Activated naive CD4-positive, alpha-beta T cell treated with anti-CD3 and anti-CD28 coated beads, Interleukin-2, amount 10 ng/mL, durations not matched to agents 7 days and 5 days (primary cell): Measurements from ENCODE around the gene MKNK1.

ENCODE experiments used
- CTCF ChIA-PET: fragments of 350-600 bp; sonication (Branson Sonifier 250); formaldehyde crosslinking; loops from one replicate; lab custom pipeline; 2021; ENCODE audit warnings: antibody characterized with exemption; lab: Charles Lee
- DNase-seq: peaks from one replicate; pipeline ENCODE4 v3.0.0-alpha.2; 2020
- H3K27ac Mint-ChIP-seq: one replicate; pipeline ENCODE4 v1.8.0; 2021; ENCODE audit warnings: mild to moderate bottlenecking, moderate library complexity, mixed read lengths
- H3K27me3 Mint-ChIP-seq: one replicate; pipeline ENCODE4 v1.8.0; 2021; ENCODE audit warnings: mild to moderate bottlenecking, mixed read lengths
- H3K36me3 Mint-ChIP-seq: one replicate; pipeline ENCODE4 v1.8.0; 2021; ENCODE audit warnings: mixed read lengths
- H3K4me1 Mint-ChIP-seq: one replicate; pipeline ENCODE4 v1.8.0; 2021; ENCODE audit warnings: mixed read lengths
- H3K4me3 Mint-ChIP-seq: one replicate; pipeline ENCODE4 v1.8.0; 2021; ENCODE audit warnings: mild to moderate bottlenecking, moderate library complexity, mixed read lengths
- H3K9me3 Mint-ChIP-seq: one replicate; pipeline ENCODE4 v1.8.0; 2021; ENCODE audit warnings: mixed read lengths

The MKNK1 gene

GRCh38 chr1:46637444-46638083, 33.5 kb upstream of the MKNK1 start:
- Mint-ChIP-seq H3K27me3 (no peaks in the 10 kb centered on the region), H3K36me3 (peaks cover 23% of the 10 kb centered on the region), H3K27ac (no peak overlapping the region), H3K9me3 (no peaks in the 10 kb centered on the region), H3K4me1 (no peaks in the 10 kb centered on the region), H3K4me3 (no peak overlapping the region)
- CTCF ChIA-PET, result no interaction called here
- no peak for DNase-seq

- H3K4me3 Mint-ChIP-seq, result no peak overlapping the region
- H3K27ac Mint-ChIP-seq, result no peak overlapping the region
- H3K4me1 Mint-ChIP-seq, result no peaks in the 10 kb centered on the region
- DNase-seq, result no peak
- CTCF ChIA-PET, result no interaction called here
- no peaks in the 10 kb centered on the region for H3K9me3 Mint-ChIP-seq
- H3K27me3 Mint-ChIP-seq, result no peaks in the 10 kb centered on the region
- peaks cover 17% of the 10 kb centered on the region for H3K36me3 Mint-ChIP-seq
These were observed 31.1 kb upstream of the MKNK1 start for GRCh38 chr1:46635205-46635604.

- Mint-ChIP-seq H3K36me3 (peaks cover 16% of the 10 kb centered on the region), H3K4me1 (no peaks in the 10 kb centered on the region), H3K4me3 (no peak overlapping the region), H3K27me3 (no peaks in the 10 kb centered on the region), H3K27ac (no peak overlapping the region), H3K9me3 (no peaks in the 10 kb centered on the region)
- no peak for DNase-seq
- CTCF ChIA-PET, result no interaction called here
These were observed 26.7 kb upstream of the MKNK1 start for GRCh38 chr1:46630719-46631118.

DNA sequence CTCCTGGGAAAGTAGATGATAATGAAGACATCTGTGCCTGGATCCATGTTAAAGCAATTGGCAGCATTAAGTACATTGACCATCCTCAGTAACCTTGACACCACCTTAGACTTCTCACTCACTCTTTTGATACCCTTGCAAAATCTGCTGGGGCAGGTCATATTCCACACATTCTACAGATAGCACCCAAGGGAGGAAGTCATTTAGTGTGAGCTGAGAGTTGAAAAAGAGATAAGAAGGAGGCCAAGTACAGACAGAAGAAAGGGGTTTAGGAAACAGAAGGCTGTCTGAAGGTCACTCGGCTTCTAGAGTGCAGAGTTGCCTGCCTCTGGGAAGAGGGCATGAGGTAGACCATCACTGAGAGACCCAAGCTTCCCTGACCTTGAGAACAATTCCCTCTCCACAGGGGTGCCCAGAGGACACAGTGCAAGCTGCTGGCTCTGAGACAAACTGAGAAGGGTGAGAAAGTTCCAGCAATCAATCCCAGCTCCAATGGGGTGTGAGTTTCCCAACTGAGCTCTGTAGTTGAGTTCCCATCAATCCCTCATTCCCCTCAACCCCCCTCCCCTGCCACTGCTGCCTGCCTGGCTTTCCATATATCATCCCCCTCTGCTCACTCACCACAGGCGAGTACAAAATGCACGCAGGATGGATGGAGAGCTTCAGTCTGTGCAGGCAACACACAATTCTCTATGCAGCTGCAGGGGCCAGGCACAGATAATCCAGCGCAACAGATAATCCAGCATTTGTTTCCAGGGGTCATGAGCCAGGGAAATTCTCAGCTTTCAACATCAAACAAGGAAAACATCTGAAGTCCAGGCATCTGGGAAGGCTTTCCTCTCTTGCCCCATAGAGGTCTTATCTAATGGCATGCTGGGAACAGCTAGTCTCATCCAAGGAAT, 19.9 kb upstream of the MKNK1 start:
- Mint-ChIP-seq H3K27me3 (peaks cover 16% of the 10 kb centered on the region), H3K4me1 (peaks cover 5% of the 10 kb centered on the region), H3K4me3 (no peak overlapping the region), H3K9me3 (no peaks in the 10 kb centered on the region), H3K27ac (no peak overlapping the region), H3K36me3 (no peaks in the 10 kb centered on the region)
- DNase-seq, result no peak
- CTCF ChIA-PET, result interaction anchor here (1.2 to 3.4 kb wide), 3 partner anchors 20 to 101 kb away, joined by 3 to 19 read pairs (median 3); partner anchors contain the start of gene MKNK1

- Mint-ChIP-seq H3K4me1 (peaks cover 9% of the 10 kb centered on the region), H3K4me3 (no peak overlapping the region), H3K9me3 (no peaks in the 10 kb centered on the region), H3K36me3 (no peaks in the 10 kb centered on the region), H3K27ac (no peak overlapping the region), H3K27me3 (peaks cover 25% of the 10 kb centered on the region)
- DNase-seq, result peak; percentile 37
- CTCF ChIA-PET, result interaction anchor here (0.7 to 3.4 kb wide), 7 partner anchors 13 to 105 kb away, joined by 3 to 19 read pairs (median 3); partner anchors contain the start of gene MKNK1
These were observed 18.3 kb upstream of the MKNK1 start for GRCh38 chr1:46622344-46622743.

GRCh38 chr1:46621930-46622329, 17.9 kb upstream of the MKNK1 start:
- Mint-ChIP-seq H3K27ac (no peak overlapping the region), H3K9me3 (no peaks in the 10 kb centered on the region), H3K4me1 (peaks cover 14% of the 10 kb centered on the region), H3K4me3 (no peak overlapping the region), H3K27me3 (peaks cover 29% of the 10 kb centered on the region), H3K36me3 (no peaks in the 10 kb centered on the region)
- DNase-seq, result no peak
- CTCF ChIA-PET, result interaction anchor here (1.2 to 3.4 kb wide), 5 partner anchors 14 to 106 kb away, joined by 3 to 19 read pairs (median 4); partner anchors contain the start of gene MKNK1

DNA sequence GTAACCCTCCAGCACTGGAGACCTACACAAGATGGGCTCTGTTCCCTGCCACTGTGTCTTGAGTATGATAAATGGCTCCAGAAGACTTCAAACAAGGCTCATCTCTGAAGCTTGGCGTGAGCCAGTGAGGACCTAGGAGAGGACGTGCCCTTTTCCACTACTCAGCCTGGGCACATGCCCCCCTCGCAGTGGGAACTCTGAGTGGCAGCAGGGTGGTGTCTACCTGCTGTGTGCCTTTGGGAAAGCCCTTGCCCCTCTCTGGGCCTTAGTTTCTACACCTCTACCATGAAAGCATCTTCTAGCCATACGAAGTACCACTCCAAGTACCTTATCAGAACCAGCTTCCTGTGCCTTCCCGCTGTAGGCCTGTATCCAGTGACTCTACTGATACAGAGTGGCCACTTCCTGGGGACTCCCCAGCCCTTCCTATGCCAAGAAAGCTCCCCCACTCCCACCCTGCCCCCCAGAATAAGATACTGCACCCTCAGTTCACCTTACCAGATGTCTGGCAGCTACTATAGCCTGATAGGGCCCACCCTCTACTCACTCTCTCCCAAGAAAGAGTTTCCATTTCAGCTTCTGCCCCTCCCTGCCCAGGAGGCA, 15.7 kb upstream of the MKNK1 start:
- Mint-ChIP-seq H3K9me3 (no peaks in the 10 kb centered on the region), H3K4me1 (peaks cover 30% of the 10 kb centered on the region), H3K27me3 (peaks cover 31% of the 10 kb centered on the region), H3K36me3 (no peaks in the 10 kb centered on the region), H3K4me3 (no peak overlapping the region), H3K27ac (no peak overlapping the region)
- CTCF ChIA-PET, result interaction anchor here (1.4 to 1.5 kb wide), 3 partner anchors 38 to 107 kb away, joined by 4 to 7 read pairs (median 4); no protein-coding TSS in a partner anchor
- DNase-seq, result no peak

DNA sequence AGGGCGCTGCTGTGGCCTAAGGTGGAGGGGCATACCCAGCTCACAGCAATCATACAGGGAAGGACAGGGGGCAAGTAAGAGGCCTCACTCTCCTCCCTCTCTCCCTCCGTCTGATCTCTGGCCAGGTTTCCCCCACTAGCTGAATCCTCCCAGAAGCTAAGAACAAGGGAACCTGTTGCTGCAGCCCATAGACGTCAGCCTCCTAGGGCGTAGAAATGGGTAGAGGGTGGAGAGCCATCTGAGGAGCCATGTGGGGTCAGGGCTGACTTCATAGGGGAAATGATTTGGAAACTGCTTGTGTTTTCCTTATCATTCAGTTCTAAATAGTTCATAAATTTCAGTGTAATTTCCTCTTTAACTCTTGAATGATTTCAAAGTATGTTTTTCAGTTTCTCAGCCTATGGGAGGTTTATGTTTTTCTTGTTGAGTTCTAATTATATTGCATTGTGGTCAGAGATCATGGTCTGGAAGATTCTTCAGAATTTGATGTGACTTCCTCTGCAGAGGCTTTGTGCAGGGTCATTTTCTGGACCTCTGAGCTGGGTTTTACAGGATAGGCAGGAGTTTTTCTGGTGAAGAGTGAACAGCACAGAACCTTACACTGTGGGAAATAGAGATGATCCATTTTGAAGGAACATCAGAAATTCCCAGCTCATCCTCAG, 14.8 kb upstream of the MKNK1 start:
- CTCF ChIA-PET, result interaction anchor here (0.8 to 1.5 kb wide), 4 partner anchors 37 to 106 kb away, joined by 3 to 7 read pairs (median 4); a partner anchor contains a TSS
- no peak for DNase-seq
- Mint-ChIP-seq H3K9me3 (no peaks in the 10 kb centered on the region), H3K36me3 (no peaks in the 10 kb centered on the region), H3K4me1 (peaks cover 39% of the 10 kb centered on the region), H3K4me3 (no peak overlapping the region), H3K27me3 (peaks cover 31% of the 10 kb centered on the region), H3K27ac (no peak overlapping the region)

DNA sequence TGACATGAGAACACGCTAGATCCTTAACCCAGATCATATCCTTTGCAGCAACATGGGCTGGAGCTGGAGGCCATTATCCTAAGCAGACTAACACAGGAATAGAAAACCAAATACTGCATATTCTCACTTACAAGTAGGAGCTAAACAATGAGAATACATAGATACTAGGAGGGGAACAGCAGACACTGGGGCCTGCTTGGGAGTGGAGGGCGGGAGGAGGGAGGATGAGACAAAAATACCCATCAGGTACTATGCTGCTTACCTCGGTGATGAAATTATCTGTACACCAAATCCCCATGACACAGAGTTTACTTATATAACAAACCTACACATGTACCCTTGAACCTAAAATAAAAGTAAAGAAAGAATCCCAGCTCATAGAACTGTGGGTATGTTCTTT, 13.8 kb upstream of the MKNK1 start:
- no peak for DNase-seq
- Mint-ChIP-seq H3K4me3 (peak overlapping the region; percentile 91), H3K9me3 (no peaks in the 10 kb centered on the region), H3K27ac (peak overlapping the region; percentile 86), H3K36me3 (peaks cover 2% of the 10 kb centered on the region), H3K4me1 (peaks cover 50% of the 10 kb centered on the region), H3K27me3 (peaks cover 31% of the 10 kb centered on the region)
- CTCF ChIA-PET, result interaction anchor here (0.8 to 3.4 kb wide), 3 partner anchors 13 to 107 kb away, joined by 3 to 22 read pairs (median 4); partner anchors contain the start of gene MKNK1

- DNase-seq, result no peak
- peaks cover 31% of the 10 kb centered on the region for H3K27me3 Mint-ChIP-seq
These were observed 13.2 kb upstream of the MKNK1 start for GRCh38 chr1:46617108-46617800.

DNA sequence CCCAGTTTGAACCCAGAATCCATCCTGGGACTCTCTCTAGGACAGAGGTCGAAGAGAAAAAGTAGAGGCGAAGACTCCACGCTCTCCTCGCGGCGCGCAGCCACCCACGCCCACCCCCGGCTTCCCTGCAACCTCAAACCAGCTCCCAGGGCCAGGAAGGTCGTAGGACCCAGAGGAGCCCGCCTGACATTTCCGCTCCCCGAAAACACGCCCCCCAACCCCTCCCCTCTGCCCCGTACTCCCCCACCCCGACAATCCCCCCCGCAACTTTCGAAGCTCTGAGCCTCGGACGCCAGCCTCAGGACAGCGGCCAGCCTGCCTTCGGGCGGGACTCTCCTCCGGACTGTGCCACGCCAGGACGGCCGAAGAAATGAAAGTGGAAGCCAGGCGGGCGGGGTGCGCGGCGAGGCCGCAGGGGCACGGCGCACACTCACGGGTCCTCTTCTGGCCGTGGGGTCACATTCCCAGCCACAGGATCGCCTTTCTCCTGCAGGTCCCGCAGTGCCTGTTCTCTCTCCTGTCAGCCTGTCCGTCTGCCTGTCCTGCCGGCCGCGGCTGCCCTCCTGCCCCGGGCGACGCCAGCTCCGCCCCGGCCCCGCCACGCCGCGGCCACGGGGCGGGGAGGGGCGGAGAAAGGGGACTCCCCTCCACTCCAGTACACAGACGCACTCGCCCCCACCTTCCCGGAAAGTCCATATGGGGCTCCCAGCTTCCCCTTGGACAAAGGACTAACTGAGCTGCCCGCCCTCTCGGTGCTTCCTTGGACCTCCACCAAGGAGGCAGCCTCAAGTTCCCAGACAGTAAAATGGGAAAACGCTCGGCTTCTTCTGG, 12.4 kb upstream of the MKNK1 start, which contains the start of gene MOB3C:
MOB3C (minus strand) TSS at position 535 of the 831 bp plus-strand sequence. CDS start 3,490 bp downstream, outside the sequence.
- peaks cover 31% of the 10 kb centered on the region for H3K27me3 Mint-ChIP-seq
- CTCF ChIA-PET, result interaction anchor here (0.9 to 3.4 kb wide), 4 partner anchors 12 to 563 kb away, joined by 3 to 22 read pairs (median 3); partner anchors contain the start of gene MKNK1
- H3K9me3 Mint-ChIP-seq, result no peaks in the 10 kb centered on the region
- H3K4me1 Mint-ChIP-seq, result peaks cover 56% of the 10 kb centered on the region
- peak within 1 kb of the TSS; percentile 91 for H3K4me3 Mint-ChIP-seq
- H3K36me3 Mint-ChIP-seq, result peaks cover 10% of the 10 kb centered on the region
- peak; percentile 83 for DNase-seq
- H3K27ac Mint-ChIP-seq, result peak within 1 kb of the TSS; percentile 86

More at GRCh38 chr1:46617108-46617800, 13.2 kb upstream of the MKNK1 start:
- peak overlapping the region; percentile 91 for H3K4me3 Mint-ChIP-seq
- H3K27ac Mint-ChIP-seq, result peak overlapping the region; percentile 86
- CTCF ChIA-PET, result interaction anchor here (0.9 to 3.4 kb wide), 5 partner anchors 12 to 562 kb away, joined by 3 to 22 read pairs (median 3); partner anchors contain the start of gene MKNK1
- H3K4me1 Mint-ChIP-seq, result peaks cover 53% of the 10 kb centered on the region
- H3K36me3 Mint-ChIP-seq, result peaks cover 6% of the 10 kb centered on the region
- H3K9me3 Mint-ChIP-seq, result no peaks in the 10 kb centered on the region

GRCh38 chr1:46615735-46616134, 11.7 kb upstream of the MKNK1 start:
- Mint-ChIP-seq H3K36me3 (peaks cover 16% of the 10 kb centered on the region), H3K27ac (peak overlapping the region; percentile 83), H3K4me1 (peaks cover 64% of the 10 kb centered on the region), H3K4me3 (peak overlapping the region; percentile 91), H3K27me3 (peaks cover 27% of the 10 kb centered on the region), H3K9me3 (no peaks in the 10 kb centered on the region)
- DNase-seq, result peak; percentile 34
- CTCF ChIA-PET, result interaction anchor here (0.7 to 3.4 kb wide), 3 partner anchors 11 to 169 kb away, joined by 3 to 22 read pairs (median 3); partner anchors contain the start of gene MKNK1
